ENCODE results near the gene DRG2. TPM values are rescaled to one million over a fixed set of nuclear protein-coding genes. Genes with fewer than 3 reads are reported as not detected.

Gene DRG2
- total and polyA plus RNA-seq, 10 of the 15 experiments (the other 5 are each of a cell fraction or from before 2014, with no cell fraction given), result 9.1 to 64.8 (median 45.7) TPM

DNA sequence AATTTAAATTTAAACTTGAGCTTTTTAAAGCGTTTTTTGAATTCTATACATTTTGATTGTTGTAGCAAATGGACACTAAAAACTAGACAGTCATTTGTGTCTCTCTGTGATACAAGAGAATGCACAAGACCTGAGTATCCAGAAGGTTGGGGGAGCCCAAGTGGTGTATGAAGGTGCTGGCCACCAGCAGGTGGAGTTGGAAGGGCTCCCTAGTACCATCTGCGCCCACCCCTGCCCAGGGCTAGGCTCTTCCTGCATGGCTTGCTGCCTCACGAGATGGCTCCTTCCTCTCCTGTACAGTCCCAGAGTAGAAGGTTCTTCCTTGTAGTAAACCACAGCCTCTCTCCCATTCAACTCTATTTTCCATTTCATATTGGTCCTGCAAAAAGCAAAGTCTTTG is 31.5 kb upstream of the DRG2 start:
- Histone ChIP-seq H3K9ac (ENCODE audit: control insufficient read depth, insufficient read depth, low read length) (no peak overlapping the region), H3K36me3 (ENCODE audit: control insufficient read depth in 2 of 2, insufficient read depth in 2 of 2, low read length in 1 of 2) (peaks cover 0 to 8% of the 10 kb centered on the region in 2 experiments; a peak in 2 of 4 replicates), H3K9me3 (replicated peaks; ENCODE audit: control insufficient read depth, insufficient read depth, low read length) (no peaks in the 10 kb centered on the region), H3K4me1 (ENCODE audit: control insufficient read depth, insufficient read depth, low read length) (no peaks in the 10 kb centered on the region), H3K4me3 (no peak overlapping the region), H2AFZ (ENCODE audit: control insufficient read depth, low read depth, low read length) (no peak overlapping the region), H3K79me2 (ENCODE audit: control insufficient read depth, insufficient read depth, low read length) (no peaks in the 10 kb centered on the region), H3K27ac (ENCODE audit: control insufficient read depth, insufficient read depth) (no peak overlapping the region), H4K20me1 (ENCODE audit: control insufficient read depth, insufficient read depth) (no peaks in the 10 kb centered on the region), H3K27me3 (replicated peaks in 1 of 2; ENCODE audit: control insufficient read depth in 2 of 2, insufficient read depth in 2 of 2, low read length in 1 of 2) (no peaks in the 10 kb centered on the region), H3K4me2 (ENCODE audit: control insufficient read depth, insufficient read depth) (no peak overlapping the region)
- intact Hi-C loops (cut with micrococcal nuclease; ENCODE audit: unreplicated experiment) (no loop called here), in situ Hi-C loops (cut with MboI) (no loop called here)
- RAD21 ChIA-PET (ENCODE audit: unreplicated experiment), result interaction anchor here (0.7 kb wide), 1 partner anchor 23 kb away, joined by 3 read pairs; no protein-coding TSS in a partner anchor
- no TSS peak for BruUV-seq (replicated peaks)
- FAIRE-seq, result no peak
- POLR2A ChIA-PET, result no interaction called here
- SMC1A ChIA-PET (ENCODE audit: uncharacterized antibody, unreplicated experiment), result no interaction called here
- CTCF ChIA-PET, result no interaction called here
- ATAC-seq, result no peak
- 76% methylated on average over 3 of the region's 3 CpGs for WGBS (ENCODE audit: insufficient coverage, insufficient replicate concordance, low lambda C conversion rate, missing lambda C conversion rate)
- DNase-seq (ENCODE audit: low read depth, low spot score), result no peak
- TF ChIP-seq RFX5 (IDR thresholded peaks at IDR 0.05; ENCODE audit: low read depth, low read length), result no peak
- TF ChIP-seq, protein P1, sequence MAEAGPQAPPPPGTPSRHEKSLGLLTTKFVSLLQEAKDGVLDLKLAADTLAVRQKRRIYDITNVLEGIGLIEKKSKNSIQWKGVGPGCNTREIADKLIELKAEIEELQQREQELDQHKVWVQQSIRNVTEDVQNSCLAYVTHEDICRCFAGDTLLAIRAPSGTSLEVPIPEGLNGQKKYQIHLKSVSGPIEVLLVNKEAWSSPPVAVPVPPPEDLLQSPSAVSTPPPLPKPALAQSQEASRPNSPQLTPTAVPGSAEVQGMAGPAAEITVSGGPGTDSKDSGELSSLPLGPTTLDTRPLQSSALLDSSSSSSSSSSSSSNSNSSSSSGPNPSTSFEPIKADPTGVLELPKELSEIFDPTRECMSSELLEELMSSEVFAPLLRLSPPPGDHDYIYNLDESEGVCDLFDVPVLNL (IDR thresholded peaks at IDR 0.05; ENCODE audit: low read depth, low read length), result no peak
- TF ChIP-seq, protein P2, sequence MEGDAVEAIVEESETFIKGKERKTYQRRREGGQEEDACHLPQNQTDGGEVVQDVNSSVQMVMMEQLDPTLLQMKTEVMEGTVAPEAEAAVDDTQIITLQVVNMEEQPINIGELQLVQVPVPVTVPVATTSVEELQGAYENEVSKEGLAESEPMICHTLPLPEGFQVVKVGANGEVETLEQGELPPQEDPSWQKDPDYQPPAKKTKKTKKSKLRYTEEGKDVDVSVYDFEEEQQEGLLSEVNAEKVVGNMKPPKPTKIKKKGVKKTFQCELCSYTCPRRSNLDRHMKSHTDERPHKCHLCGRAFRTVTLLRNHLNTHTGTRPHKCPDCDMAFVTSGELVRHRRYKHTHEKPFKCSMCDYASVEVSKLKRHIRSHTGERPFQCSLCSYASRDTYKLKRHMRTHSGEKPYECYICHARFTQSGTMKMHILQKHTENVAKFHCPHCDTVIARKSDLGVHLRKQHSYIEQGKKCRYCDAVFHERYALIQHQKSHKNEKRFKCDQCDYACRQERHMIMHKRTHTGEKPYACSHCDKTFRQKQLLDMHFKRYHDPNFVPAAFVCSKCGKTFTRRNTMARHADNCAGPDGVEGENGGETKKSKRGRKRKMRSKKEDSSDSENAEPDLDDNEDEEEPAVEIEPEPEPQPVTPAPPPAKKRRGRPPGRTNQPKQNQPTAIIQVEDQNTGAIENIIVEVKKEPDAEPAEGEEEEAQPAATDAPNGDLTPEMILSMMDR (IDR thresholded peaks at IDR 0.05 in 2 of 3, conservative IDR thresholded peaks at IDR 0.05 in 1 of 3; ENCODE audit: control insufficient read depth in 2 of 3, extremely low read depth in 1 of 3, insufficient read depth in 1 of 3, low read depth in 3 of 3, low read length in 3 of 3), result no peak
- no peak for TF ChIP-seq TARDBP (IDR thresholded peaks at IDR 0.05; ENCODE audit: borderline replicate concordance)
- no peak for TF ChIP-seq IKZF2 (IDR thresholded peaks at IDR 0.05)
- no peak for TF ChIP-seq SMAD5 (IDR thresholded peaks at IDR 0.05; ENCODE audit: low read depth)
- no peak for TF ChIP-seq PML (IDR thresholded peaks at IDR 0.05; ENCODE audit: low read length)
- no peak for TF ChIP-seq RCOR1 (conservative IDR thresholded peaks at IDR 0.05; ENCODE audit: low read depth, low read length)
- TF ChIP-seq, protein P3, sequence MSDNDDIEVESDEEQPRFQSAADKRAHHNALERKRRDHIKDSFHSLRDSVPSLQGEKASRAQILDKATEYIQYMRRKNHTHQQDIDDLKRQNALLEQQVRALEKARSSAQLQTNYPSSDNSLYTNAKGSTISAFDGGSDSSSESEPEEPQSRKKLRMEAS (IDR thresholded peaks at IDR 0.05; ENCODE audit: low read depth, low read length), result no peak
- no peak for TF ChIP-seq NBN (IDR thresholded peaks at IDR 0.05)
- no peak for TF ChIP-seq SMAD1 (IDR thresholded peaks at IDR 0.05; ENCODE audit: low read depth, partially characterized antibody)
- TF ChIP-seq, protein P4, sequence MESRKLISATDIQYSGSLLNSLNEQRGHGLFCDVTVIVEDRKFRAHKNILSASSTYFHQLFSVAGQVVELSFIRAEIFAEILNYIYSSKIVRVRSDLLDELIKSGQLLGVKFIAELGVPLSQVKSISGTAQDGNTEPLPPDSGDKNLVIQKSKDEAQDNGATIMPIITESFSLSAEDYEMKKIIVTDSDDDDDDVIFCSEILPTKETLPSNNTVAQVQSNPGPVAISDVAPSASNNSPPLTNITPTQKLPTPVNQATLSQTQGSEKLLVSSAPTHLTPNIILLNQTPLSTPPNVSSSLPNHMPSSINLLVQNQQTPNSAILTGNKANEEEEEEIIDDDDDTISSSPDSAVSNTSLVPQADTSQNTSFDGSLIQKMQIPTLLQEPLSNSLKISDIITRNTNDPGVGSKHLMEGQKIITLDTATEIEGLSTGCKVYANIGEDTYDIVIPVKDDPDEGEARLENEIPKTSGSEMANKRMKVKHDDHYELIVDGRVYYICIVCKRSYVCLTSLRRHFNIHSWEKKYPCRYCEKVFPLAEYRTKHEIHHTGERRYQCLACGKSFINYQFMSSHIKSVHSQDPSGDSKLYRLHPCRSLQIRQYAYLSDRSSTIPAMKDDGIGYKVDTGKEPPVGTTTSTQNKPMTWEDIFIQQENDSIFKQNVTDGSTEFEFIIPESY (IDR thresholded peaks at IDR 0.05), result no peak
- TF ChIP-seq, protein P5, sequence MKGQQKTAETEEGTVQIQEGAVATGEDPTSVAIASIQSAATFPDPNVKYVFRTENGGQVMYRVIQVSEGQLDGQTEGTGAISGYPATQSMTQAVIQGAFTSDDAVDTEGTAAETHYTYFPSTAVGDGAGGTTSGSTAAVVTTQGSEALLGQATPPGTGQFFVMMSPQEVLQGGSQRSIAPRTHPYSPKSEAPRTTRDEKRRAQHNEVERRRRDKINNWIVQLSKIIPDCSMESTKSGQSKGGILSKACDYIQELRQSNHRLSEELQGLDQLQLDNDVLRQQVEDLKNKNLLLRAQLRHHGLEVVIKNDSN (IDR thresholded peaks at IDR 0.05; ENCODE audit: borderline replicate concordance, extremely low read length, insufficient read depth, low read depth, low read length), result no peak
- TF ChIP-seq, protein P6, sequence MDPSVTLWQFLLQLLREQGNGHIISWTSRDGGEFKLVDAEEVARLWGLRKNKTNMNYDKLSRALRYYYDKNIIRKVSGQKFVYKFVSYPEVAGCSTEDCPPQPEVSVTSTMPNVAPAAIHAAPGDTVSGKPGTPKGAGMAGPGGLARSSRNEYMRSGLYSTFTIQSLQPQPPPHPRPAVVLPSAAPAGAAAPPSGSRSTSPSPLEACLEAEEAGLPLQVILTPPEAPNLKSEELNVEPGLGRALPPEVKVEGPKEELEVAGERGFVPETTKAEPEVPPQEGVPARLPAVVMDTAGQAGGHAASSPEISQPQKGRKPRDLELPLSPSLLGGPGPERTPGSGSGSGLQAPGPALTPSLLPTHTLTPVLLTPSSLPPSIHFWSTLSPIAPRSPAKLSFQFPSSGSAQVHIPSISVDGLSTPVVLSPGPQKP (IDR thresholded peaks at IDR 0.05; ENCODE audit: low read depth, low read length), result no peak
